GM20000 (cell line): ENCODE data around the gene KLK11.

Experiments
- DNase-seq: peaks from one replicate; pipeline ENCODE4 v3.0.0; 2012; ENCODE audit warnings: low spot score
- TF ChIP-seq, protein P1 (sequence below): IDR thresholded peaks from 2 replicates; pipeline ENCODE4 v1.5.1; 2012; ENCODE audit warnings: mild to moderate bottlenecking, control low read depth; ENCODE audit errors: extremely low read depth, missing control alignments

Gene KLK11

DNA sequence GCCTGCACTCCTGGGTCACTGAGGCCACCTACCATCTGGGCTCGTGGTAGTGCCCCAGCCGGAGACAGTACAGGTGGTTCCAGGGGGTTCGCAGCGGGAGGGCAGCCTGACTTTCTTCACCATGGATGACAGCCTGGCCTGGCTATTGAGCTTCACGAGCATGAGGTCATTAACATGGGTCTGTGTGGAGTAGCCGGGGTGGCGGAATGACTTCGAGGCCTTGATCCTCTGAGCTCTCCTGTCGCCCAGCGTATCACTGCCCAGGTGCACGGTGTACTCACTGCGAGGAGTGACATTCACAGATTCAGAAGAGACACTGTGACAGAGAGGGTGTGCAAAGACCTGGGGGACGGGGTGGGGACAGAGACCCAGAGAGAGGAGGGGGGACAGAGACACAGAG lies 46.2 kb downstream of the KLK11 start:
- no peak for DNase-seq
- TF ChIP-seq, protein P1, sequence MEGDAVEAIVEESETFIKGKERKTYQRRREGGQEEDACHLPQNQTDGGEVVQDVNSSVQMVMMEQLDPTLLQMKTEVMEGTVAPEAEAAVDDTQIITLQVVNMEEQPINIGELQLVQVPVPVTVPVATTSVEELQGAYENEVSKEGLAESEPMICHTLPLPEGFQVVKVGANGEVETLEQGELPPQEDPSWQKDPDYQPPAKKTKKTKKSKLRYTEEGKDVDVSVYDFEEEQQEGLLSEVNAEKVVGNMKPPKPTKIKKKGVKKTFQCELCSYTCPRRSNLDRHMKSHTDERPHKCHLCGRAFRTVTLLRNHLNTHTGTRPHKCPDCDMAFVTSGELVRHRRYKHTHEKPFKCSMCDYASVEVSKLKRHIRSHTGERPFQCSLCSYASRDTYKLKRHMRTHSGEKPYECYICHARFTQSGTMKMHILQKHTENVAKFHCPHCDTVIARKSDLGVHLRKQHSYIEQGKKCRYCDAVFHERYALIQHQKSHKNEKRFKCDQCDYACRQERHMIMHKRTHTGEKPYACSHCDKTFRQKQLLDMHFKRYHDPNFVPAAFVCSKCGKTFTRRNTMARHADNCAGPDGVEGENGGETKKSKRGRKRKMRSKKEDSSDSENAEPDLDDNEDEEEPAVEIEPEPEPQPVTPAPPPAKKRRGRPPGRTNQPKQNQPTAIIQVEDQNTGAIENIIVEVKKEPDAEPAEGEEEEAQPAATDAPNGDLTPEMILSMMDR, result no peak

DNA sequence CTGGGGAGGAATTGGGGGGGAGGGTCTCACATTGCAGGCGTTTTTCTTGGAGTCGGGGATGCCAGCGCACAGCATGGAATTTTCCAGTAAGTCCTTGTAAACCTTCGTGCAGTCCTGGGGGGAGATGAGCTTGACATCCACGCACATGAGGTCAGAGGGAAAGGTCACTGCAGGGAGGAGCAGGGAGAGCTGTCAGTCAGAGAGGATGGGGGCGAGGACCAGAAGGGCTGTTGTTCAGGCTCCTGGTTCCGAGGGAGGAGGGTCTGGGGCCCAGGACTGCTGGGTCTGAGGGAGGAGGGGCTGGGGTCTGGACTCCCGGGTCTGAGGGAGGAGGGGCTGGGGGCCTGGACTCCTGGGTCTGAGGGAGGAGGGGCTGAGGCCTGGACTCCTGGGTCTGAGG lies 46.7 kb downstream of the KLK11 start:
- DNase-seq, result no peak
- TF ChIP-seq, protein P1, result no peak

DNA sequence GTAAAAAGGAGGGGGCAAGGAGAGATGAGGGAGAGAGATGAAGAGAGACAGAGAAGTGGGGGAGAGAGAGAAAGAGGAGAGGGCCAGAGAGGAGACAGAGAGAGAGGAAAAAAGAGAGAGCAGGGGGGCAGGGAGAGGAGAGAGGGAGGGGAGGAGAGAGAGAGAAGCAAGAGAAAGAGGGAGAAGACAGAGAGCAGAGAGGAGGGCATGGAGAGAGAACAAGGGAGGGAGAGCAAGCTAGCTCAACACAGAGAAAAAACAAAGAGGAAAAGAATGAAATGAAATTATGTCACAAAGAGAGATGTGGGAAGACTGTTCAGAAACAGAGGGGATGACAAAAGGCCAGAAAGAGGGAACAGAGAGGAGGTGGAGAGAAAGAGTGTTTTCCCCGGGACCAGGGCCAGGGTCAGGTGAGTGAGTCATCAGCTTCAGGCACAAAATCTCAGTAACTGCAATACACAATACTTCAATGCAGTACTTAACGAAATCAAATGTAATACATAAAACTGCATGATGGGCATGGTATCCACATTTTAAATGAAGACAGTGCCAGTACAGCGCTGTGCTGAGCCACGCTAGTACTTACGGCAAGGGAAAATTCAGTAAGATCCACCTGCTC lies 47.5 kb downstream of the KLK11 start:
- no peak for DNase-seq
- TF ChIP-seq, protein P1, result no peak

DNA sequence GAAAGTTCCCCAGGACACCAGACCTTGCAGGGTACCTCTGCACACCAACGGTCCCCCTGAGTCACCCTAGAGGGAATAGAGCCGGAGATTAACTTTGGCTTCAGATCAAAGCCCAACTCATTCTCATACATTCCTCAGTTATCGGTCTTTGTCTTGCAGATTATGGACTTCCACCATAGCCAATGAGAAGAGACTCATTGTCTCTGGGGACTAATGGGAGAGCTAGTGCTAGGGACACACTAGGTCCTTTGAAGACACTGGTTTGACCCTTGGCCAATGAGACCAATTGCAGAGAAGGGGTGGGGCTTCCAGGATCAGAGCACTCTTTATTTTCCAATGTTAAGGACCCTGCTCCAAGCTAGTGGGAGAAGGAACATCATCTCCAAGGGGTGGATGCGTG lies 48.8 kb downstream of the KLK11 start:
- no peak for DNase-seq
- TF ChIP-seq, protein P1, result no peak

DNA sequence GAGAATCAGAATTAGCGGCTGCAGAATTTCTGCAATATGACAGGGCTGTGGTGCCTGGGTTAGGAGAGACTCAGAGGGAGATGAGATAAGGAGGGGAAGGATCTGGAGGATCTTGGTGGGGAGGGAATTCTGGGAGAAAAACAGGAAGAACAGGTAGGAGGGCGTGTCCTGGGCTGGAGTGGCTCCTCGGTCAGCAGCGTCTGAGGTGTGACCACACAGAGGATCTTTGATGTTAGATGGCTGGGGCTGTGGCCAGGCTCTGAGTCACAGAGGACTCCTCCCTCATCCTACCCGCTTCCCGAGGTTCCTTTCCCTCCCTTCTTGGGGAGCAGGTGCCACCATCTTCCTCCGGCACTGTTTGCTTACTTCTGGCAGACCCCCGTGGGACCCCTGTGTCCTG lies 50.6 kb downstream of the KLK11 start:
- TF ChIP-seq, protein P1, result no peak
- no peak for DNase-seq

DNA sequence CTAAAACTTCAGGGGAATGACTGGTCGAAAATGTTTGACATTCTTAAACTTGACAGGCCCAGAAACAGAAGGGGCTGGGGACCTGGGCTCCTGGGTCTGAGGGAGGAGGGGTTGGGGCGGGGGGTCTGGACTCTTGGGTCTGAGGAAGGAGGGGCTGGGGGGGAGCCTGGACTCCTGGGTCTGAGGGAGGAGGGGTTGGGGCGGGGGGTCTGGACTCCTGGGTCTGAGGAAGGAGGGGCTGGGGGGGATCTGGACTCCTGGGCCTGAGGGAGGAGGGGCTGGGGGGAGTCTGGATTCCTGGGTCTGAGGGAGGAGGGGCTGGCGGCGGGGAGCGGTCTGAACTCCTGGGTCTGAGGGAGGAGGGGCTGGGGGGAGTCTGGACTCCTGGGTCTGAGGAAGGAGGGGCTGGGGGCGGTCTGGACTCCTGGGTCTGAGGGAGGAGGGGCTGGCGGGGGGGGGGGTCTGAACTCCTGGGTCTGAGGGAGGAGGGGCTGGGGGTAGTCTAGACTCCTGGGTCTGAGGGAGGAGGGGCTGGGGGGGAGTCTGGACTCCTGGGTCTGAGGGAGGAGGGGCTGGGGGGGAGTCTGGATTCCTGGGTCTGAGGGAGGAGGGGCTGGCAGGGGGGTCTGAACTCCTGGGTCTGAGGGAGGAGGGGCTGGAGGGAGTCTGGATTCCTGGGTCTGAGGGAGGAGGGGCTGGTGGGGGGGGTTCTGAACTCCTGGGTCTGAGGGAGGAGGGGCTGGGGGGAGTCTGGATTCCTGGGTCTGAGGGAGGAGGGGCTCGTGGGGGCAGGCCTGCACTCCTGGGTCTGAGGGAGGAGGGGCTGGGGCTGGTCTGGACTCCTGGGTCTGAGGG lies 51.5 kb downstream of the KLK11 start:
- TF ChIP-seq, protein P1, result no peak
- no peak for DNase-seq

DNA sequence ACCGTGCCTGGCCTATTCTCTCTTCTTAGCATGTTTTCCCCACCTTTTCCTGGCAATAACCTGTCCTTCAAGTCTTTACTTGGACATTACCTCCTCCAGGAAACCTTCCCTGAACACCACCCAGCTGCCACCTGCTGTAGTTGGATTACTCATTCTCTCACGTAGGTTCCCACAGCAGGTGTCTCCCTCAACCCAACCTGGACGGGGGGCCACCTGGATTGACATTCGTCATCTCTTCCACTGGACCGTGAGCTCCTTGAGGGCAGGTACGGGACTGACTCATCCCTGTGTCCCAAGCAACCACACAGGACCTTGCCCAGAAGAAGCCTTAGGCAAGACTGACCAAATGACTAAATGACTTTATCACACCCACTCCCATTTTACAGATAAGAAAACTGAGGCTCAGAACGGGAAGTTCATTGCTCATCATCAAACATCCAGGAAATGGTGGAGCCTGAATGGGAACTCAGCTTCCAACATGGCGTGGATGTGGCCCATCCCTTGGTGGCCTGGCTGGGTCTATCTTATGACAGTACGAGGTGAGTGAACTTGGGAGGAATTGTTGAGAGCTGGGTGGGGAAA lies 53.5 kb downstream of the KLK11 start:
- TF ChIP-seq, protein P1, result no peak
- DNase-seq, result no peak
